GM11168 (cell line): Measurements from ENCODE around the gene TMPRSS11A.

ENCODE experiments used
- in situ Hi-C: fragments of 300-500 bp; cut with MboI; formaldehyde crosslinking; loops from one replicate; pipeline ENCODE4 v1.12.0; 2022; ENCODE audit warnings: low sequenced_read_pairs; ENCODE audit not compliant: unreplicated experiment

Gene TMPRSS11A

GRCh38 chr4:67879486-67879885, 83.8 kb downstream of the TMPRSS11A start:
- in situ Hi-C loops, result no loop called here

DNA sequence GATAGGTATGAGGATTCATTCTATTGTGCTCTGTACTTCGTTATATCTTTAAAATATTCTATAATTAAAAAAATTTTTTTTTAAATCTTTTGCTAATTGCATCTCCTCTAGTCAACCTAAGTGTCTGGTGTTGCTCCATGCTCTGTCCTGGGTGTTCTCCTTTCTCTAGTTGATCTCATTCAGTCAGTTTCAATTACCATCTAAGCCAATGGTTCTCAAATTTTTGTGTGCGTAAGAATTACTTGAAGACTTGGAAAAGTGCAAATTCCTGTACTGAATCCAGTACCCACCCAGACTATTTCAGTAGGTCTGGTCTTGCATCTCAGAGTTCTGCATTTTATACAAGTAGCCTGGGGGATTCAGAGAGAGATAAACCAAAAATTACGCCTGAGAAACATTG, 86.2 kb downstream of the TMPRSS11A start:
- in situ Hi-C loops, result no loop called here

DNA sequence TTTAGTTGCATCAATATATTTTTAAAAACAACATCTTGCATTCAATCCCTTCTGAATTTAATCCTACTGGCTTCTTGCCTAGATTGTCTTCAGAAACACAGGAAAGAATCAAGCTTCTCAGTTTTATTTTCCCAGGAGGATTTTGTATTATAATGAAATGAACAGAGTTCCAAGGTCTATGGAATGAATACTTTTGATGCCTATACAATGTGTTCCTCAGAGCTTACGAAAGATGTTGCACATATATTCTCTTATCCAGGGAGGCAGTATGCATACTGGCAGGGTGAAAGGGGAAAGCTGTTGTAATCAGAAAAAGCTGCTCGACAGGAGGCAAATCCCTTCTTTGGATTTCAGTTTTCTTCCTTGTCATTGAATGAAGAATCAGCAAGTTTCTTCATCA, 88.3 kb downstream of the TMPRSS11A start:
- in situ Hi-C loops, result no loop called here

DNA sequence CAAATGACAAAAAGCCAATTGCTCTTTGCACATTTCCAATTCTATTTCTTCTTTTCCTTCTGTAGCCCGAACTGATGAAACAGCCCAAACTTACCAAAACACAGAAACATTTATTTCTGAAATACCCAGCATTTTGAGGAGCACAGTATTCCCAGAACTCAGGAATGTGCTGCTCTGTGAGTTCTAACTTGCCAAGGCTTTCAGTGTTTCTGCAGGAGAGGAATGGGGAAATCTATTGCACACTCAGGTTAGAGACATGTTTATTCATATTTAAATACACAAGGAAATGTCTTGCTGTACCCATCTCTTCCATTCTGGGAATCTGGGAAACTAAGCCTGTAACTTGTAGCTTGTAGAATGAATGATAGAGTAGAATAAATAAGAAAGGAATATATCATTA, 90.2 kb downstream of the TMPRSS11A start:
- in situ Hi-C loops, result no loop called here

- in situ Hi-C loops, result no loop called here
Observed at GRCh38 chr4:67871867-67872266, 91.4 kb downstream of the TMPRSS11A start.

GRCh38 chr4:67869580-67870190, 93.6 kb downstream of the TMPRSS11A start:
- in situ Hi-C loops, result no loop called here

- in situ Hi-C loops, result no loop called here
Observed at GRCh38 chr4:67861513-67861912, 101.8 kb downstream of the TMPRSS11A start.
